Measurements from ENCODE around the gene TMEM156.

The TMEM156 gene

DNA sequence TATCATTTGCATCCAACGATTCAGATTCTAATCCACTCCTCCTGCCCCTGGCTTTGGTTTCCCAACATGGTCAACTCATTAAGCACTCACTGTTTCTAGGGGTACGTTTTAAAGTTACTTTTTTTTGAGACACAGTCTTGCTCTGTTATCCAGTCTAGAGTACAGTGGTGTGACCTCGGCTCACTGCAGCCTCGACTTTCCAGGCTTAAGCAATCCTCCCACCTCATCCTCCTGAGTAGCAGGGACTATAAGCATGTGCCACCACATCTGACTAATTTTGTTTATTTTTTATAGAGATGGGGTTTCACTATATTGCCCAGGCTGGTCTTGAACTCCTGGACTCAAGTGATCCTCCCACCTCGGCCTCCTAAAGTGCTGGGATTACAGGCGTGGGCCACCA lies 48.9 kb downstream of the TMEM156 start:
- no peaks in the 10 kb centered on the region for H3K4me1 ChIP-seq (ENCODE audit: insufficient read depth, low read length)
- H3K9me3 ChIP-seq (ENCODE audit: insufficient read depth, low read length, severe bottlenecking): no peaks in the 10 kb centered on the region
- H2AFZ ChIP-seq (ENCODE audit: low read depth, low read length): no peak overlapping the region
- H3K4me3 ChIP-seq (ENCODE audit: low read depth in 1 of 2, low read length in 2 of 2): no peak overlapping the region
- TF ChIP-seq EZH2 (IDR thresholded peaks at IDR 0.05; ENCODE audit: borderline replicate concordance, low read depth, low read length, severe bottlenecking): no peak
- TF ChIP-seq, protein P1, sequence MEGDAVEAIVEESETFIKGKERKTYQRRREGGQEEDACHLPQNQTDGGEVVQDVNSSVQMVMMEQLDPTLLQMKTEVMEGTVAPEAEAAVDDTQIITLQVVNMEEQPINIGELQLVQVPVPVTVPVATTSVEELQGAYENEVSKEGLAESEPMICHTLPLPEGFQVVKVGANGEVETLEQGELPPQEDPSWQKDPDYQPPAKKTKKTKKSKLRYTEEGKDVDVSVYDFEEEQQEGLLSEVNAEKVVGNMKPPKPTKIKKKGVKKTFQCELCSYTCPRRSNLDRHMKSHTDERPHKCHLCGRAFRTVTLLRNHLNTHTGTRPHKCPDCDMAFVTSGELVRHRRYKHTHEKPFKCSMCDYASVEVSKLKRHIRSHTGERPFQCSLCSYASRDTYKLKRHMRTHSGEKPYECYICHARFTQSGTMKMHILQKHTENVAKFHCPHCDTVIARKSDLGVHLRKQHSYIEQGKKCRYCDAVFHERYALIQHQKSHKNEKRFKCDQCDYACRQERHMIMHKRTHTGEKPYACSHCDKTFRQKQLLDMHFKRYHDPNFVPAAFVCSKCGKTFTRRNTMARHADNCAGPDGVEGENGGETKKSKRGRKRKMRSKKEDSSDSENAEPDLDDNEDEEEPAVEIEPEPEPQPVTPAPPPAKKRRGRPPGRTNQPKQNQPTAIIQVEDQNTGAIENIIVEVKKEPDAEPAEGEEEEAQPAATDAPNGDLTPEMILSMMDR (IDR thresholded peaks at IDR 0.05; ENCODE audit: borderline replicate concordance, extremely low read depth, low read length, poor library complexity, severe bottlenecking): no peak
- H3K79me2 ChIP-seq (ENCODE audit: insufficient read depth, low read length): no peaks in the 10 kb centered on the region
- H3K27ac ChIP-seq (ENCODE audit: low read length): no peak overlapping the region
- H3K9ac ChIP-seq (ENCODE audit: low read depth, low read length): no peak overlapping the region
- H4K20me1 ChIP-seq (ENCODE audit: insufficient read depth, low read length): no peaks in the 10 kb centered on the region
- no peak for DNase-seq
- no peaks in the 10 kb centered on the region for H3K36me3 ChIP-seq (ENCODE audit: insufficient read depth, low read length)
- no peaks in the 10 kb centered on the region for H3K27me3 ChIP-seq (ENCODE audit: insufficient read depth, low read length, poor library complexity)
- H3K4me2 ChIP-seq (ENCODE audit: insufficient read depth, low read length): no peak overlapping the region
- no peak for ATAC-seq (ENCODE audit: insufficient read depth, low read depth)

DNA sequence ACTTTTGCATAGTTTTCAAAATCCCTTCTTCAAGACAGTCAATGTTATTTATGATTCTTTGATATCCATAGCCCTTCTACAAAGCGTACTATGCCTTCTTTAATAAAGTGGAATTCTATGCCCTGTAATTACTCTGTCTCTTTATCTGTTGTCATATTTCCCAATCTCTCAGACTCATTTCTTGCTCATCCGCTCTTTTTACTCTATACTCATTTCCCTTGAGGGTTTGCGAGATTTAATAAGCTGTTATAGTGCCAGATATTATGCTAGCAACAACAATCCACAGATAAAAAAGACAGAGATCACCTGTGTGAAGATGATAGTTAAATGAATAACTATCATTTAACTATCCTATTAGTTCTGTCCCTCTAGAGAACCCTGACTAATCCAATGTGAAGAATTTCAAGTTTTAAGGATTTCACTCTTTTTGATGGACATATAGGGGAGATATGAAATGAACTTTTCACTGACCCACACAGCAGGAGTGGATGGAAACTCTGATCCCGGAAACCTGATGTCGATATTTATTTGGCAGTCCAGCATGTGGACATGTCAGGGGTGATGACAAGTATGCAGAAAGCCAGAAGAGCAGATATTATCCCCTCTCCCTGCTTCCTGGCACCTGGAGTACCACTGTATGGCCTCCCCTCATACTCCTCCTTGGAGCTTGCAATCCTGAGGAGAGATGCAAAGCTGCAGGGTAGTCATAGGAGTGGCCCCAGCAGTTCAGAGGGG lies 49.7 kb downstream of the TMEM156 start:
- no peak overlapping the region for H2AFZ ChIP-seq (ENCODE audit: low read depth, low read length)
- H3K36me3 ChIP-seq (ENCODE audit: insufficient read depth, low read length): no peaks in the 10 kb centered on the region
- ATAC-seq (ENCODE audit: insufficient read depth, low read depth) (no peak), DNase-seq (no peak)
- no peaks in the 10 kb centered on the region for H3K9me3 ChIP-seq (ENCODE audit: insufficient read depth, low read length, severe bottlenecking)
- H4K20me1 ChIP-seq (ENCODE audit: insufficient read depth, low read length): no peaks in the 10 kb centered on the region
- H3K4me2 ChIP-seq (ENCODE audit: insufficient read depth, low read length): no peak overlapping the region
- no peaks in the 10 kb centered on the region for H3K27me3 ChIP-seq (ENCODE audit: insufficient read depth, low read length, poor library complexity)
- H3K27ac ChIP-seq (ENCODE audit: low read length): no peak overlapping the region
- TF ChIP-seq, protein P1 (IDR thresholded peaks at IDR 0.05; ENCODE audit: borderline replicate concordance, extremely low read depth, low read length, poor library complexity, severe bottlenecking): no peak
- no peak for TF ChIP-seq EZH2 (IDR thresholded peaks at IDR 0.05; ENCODE audit: borderline replicate concordance, low read depth, low read length, severe bottlenecking)
- H3K9ac ChIP-seq (ENCODE audit: low read depth, low read length): no peak overlapping the region
- no peaks in the 10 kb centered on the region for H3K4me1 ChIP-seq (ENCODE audit: insufficient read depth, low read length)
- H3K4me3 ChIP-seq (ENCODE audit: low read depth in 1 of 2, low read length in 2 of 2): no peak overlapping the region
- H3K79me2 ChIP-seq (ENCODE audit: insufficient read depth, low read length): no peaks in the 10 kb centered on the region

DNA sequence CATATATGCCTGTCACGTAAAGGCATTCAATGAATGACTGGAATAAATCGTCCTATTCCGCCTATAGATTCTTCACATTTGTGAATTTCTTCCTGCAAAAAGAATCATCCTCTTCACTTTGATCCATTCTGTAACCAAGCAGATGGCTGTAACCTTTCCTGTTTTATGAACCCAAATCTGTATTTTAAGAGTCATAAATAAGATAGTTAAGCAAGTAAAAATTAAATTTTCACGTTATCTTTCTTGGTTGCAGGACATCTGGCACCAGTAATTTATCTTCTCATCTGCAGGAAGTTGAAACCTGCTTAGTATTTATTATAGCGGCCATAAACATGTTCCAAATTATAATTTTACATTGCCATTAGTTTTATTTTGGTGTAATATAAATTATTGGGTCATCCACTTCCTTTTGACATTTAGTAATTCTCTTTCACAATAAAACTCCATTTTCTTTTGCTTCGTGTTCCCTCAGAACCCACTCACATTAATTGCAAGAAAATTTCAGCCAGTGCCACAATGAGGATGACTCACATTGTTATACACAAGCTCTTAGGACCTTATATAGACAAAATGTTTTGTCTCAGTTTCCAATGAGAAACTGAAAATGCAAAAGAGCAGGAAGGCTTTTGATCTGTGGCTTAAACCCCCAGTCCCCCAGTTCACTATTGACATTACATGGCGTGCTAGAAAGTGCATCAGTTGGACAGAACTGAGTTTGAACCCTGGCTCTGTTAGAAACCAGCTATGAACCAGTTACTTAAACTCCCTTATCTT lies 51.1 kb downstream of the TMEM156 start:
- H3K9me3 ChIP-seq (ENCODE audit: insufficient read depth, low read length, severe bottlenecking): no peaks in the 10 kb centered on the region
- H3K27me3 ChIP-seq (ENCODE audit: insufficient read depth, low read length, poor library complexity): no peaks in the 10 kb centered on the region
- H4K20me1 ChIP-seq (ENCODE audit: insufficient read depth, low read length): no peaks in the 10 kb centered on the region
- no peak overlapping the region for H2AFZ ChIP-seq (ENCODE audit: low read depth, low read length)
- TF ChIP-seq EZH2 (IDR thresholded peaks at IDR 0.05; ENCODE audit: borderline replicate concordance, low read depth, low read length, severe bottlenecking): no peak
- TF ChIP-seq, protein P1 (IDR thresholded peaks at IDR 0.05; ENCODE audit: borderline replicate concordance, extremely low read depth, low read length, poor library complexity, severe bottlenecking): no peak
- DNase-seq (no peak), ATAC-seq (ENCODE audit: insufficient read depth, low read depth) (peak; percentile 31; the same call in 1 of the 3 replicates)
- H3K9ac ChIP-seq (ENCODE audit: low read depth, low read length): no peak overlapping the region
- no peak overlapping the region for H3K4me2 ChIP-seq (ENCODE audit: insufficient read depth, low read length)
- no peak overlapping the region for H3K27ac ChIP-seq (ENCODE audit: low read length)
- H3K36me3 ChIP-seq (ENCODE audit: insufficient read depth, low read length): no peaks in the 10 kb centered on the region
- no peaks in the 10 kb centered on the region for H3K79me2 ChIP-seq (ENCODE audit: insufficient read depth, low read length)
- H3K4me1 ChIP-seq (ENCODE audit: insufficient read depth, low read length): no peaks in the 10 kb centered on the region
- no peak overlapping the region for H3K4me3 ChIP-seq (ENCODE audit: low read depth in 1 of 2, low read length in 2 of 2)
